Heart right ventricle (tissue), 16 donors: ENCODE results near the gene GNG12. TPM values are rescaled to one million over a fixed set of nuclear protein-coding genes. Genes with fewer than 3 reads are reported as not detected.

Experiments used
- ATAC-seq, 8 donors: fragments of 200-7000 bp; cut with Tn5 transposase; one replicate each; pipeline ENCODE4 v1.9.1; 2020; ENCODE audit warnings: mild to moderate bottlenecking in 8 of 8, moderate library complexity in 8 of 8, moderate number of reproducible peaks in 1 of 8
- DNase-seq, 2 donors: peaks; one replicate each; pipeline ENCODE4 v3.0.0-alpha.2; 2020
- H3K27ac ChIP-seq, 10 donors: fragments of 200-600 bp; sonication (generic) in 2 of 10; one replicate each; pipeline versions ENCODE4 v1.5.0 to v1.8.0; 2020 to 2022; ENCODE audit warnings: mild to moderate bottlenecking in 3 of 10
- H3K27me3 ChIP-seq, 7 donors: fragments of 200-600 bp; one replicate each; pipeline ENCODE4 v1.8.0; 2021 to 2022; ENCODE audit warnings: mild to moderate bottlenecking in 2 of 7
- H3K36me3 ChIP-seq, 9 donors: fragments of 200-600 bp; sonication (generic) in 1 of 9; one replicate each; pipeline versions ENCODE4 v1.5.0 to v1.8.0; 2020 to 2022; ENCODE audit warnings: mild to moderate bottlenecking in 2 of 9
- H3K4me1 ChIP-seq, 9 donors: fragments of 200-600 bp; sonication (generic) in 1 of 9; one replicate each; pipeline versions ENCODE4 v1.5.0 to v1.8.0; 2020 to 2022; ENCODE audit warnings: mild to moderate bottlenecking in 4 of 9
- H3K4me3 ChIP-seq, 10 donors: fragments of 200-600 bp; sonication (generic) in 2 of 10; one replicate each; pipeline versions ENCODE4 v1.5.0 to v1.8.0; 2020 to 2022; ENCODE audit warnings: mild to moderate bottlenecking in 7 of 10, moderate library complexity in 2 of 10
- H3K9me3 ChIP-seq, 11 donors: fragments of 200-600 bp in 10 of 11; sonication (generic) in 2 of 11; one replicate each; pipeline versions ENCODE4 v1.5.0 to v1.8.0; 2013 to 2022; ENCODE audit warnings: mild to moderate bottlenecking in 2 of 11, control low read depth in 1 of 11, moderate library complexity in 1 of 11
- CTCF ChIP-seq, 9 donors: fragments of 200-600 bp; sonication (generic) in 2 of 9; IDR thresholded peaks; one replicate each; pipeline versions ENCODE4 v1.5.0 to v1.8.0; 2021 to 2022; ENCODE audit warnings: antibody characterized with exemption in 9 of 9, mild to moderate bottlenecking in 5 of 9, moderate library complexity in 1 of 9
- WGBS, 2 donors: extraction: QIAGEN DNeasy Blood & Tissue Kit; methylation state at CpG; one replicate each; pipeline ENCODE4 v1.1.7; 2013; ENCODE audit warnings: inconsistent platforms in 1 of 2; 5-methylcytosine and 5-hydroxymethylcytosine counted together
- intact Hi-C, 10 donors: fragments of 100-400 bp; cut with DNase I; formaldehyde crosslinking; loops; one replicate each; pipeline versions ENCODE4 v1.11.1 to v1.14.2; 2022
- polyA plus RNA-seq, 2 donors: library from polyadenylated mRNA; stranded (reverse); fragments of 200-250 nt; gene quantifications; one replicate each; pipeline ENCODE4 v1.2.3, GENCODE V29; 2013
- total RNA-seq, 10 donors: library from RNA; stranded (reverse); fragmentation: NEBNext Ultra II Directional in 3 of 10; extraction: Animal tissue kit (Norgen Biotek cat#: 25700) in 3 of 10; gene quantifications; one replicate each; pipeline versions ENCODE4 v1.2.1 to v1.2.4, GENCODE V29; 2021 to 2023
- donor health status: Arrhythmogenic right ventricular cardiomyopathy.
- donor health status: ischemic (EF 13 %, LVEDD 7.1; RV severe dilation, severe dysfunction).
- donor health status: healthy with polysubstance abuse.
- donor health status: DM: no; HTN: yes; CAD: no.
- donor health status: DM: no; HTN: no; CAD: no.
- donor health status: ischemic (EF 25% LVEDD 6.9; RV normal size, moderate dysfunction).
- donor health status: ischemic (EF 25% LVEDD 5.7; RV mildly dilated, moderate dysfunction).
- donor health status: healthy.
- donor health status: DM: yes; HTN: yes; CAD: no.
- donor health status: Ischemic cardiomyopathy.
- donor health status: ischemic (EF 35%, LVEDD 5.7; RV mildly dilated, moderate dysfunction).
- donor health status: nonischemic (EF 11% LVEDD 7.7; RV severe dilation, severe dysfunction).
- donor health status: DM: yes; HTN: yes; CAD: no.
- donor health status: PGD.
- donor health status: ischemic (EF 29% LVEDD 5.4; RV normal size, mild dysfunction).
- donor health status: nonischemic (EF 23%, LVEDD 6.1; RV moderate dilation, normal function).

Gene GNG12
- total and polyA plus RNA-seq, 12 donors: 8.5 to 49.4 (median 34.5) TPM

GRCh38 chr1:67790201-67790692 is 43.0 kb downstream of the GNG12 start:
- no peak for DNase-seq
- Histone ChIP-seq H3K9me3 (no peaks in the 10 kb centered on the region), H3K4me3 (no peak overlapping the region), H3K4me1 (peaks cover 0 to 72% (median 47%) of the 10 kb centered on the region in 9 donors), H3K27me3 (no peaks in the 10 kb centered on the region), H3K36me3 (no peaks in the 10 kb centered on the region), H3K27ac (no peak overlapping the region)
- 86 to 89% methylated on average over 7 of the region's 7 CpGs for WGBS, 2 donors
- TF ChIP-seq CTCF (IDR thresholded peaks at IDR 0.05): no peak
- intact Hi-C loops: no loop called here
- ATAC-seq: no peak

- intact Hi-C loops: no loop called here
- Histone ChIP-seq H3K4me3 (no peak overlapping the region), H3K4me1 (peaks cover 0 to 79% (median 50%) of the 10 kb centered on the region in 9 donors), H3K36me3 (no peaks in the 10 kb centered on the region), H3K27me3 (no peaks in the 10 kb centered on the region), H3K27ac (no peak overlapping the region), H3K9me3 (no peaks in the 10 kb centered on the region)
- WGBS, 2 donors: 86 to 90% methylated on average over 6 of the region's 6 CpGs
- TF ChIP-seq CTCF (IDR thresholded peaks at IDR 0.05): no peak
- no peak for ATAC-seq
- DNase-seq: no peak
Observed at GRCh38 chr1:67789551-67789950, 43.7 kb downstream of the GNG12 start.

- no peak for TF ChIP-seq CTCF (IDR thresholded peaks at IDR 0.05)
- WGBS, 2 donors: 89 to 92% methylated on average over 7 of the region's 7 CpGs
- Histone ChIP-seq H3K36me3 (no peaks in the 10 kb centered on the region), H3K9me3 (no peaks in the 10 kb centered on the region), H3K27ac (no peak overlapping the region), H3K4me3 (no peak overlapping the region), H3K27me3 (no peaks in the 10 kb centered on the region), H3K4me1 (peaks cover 0 to 74% (median 50%) of the 10 kb centered on the region in 9 donors)
- intact Hi-C loops: no loop called here
- DNase-seq (no peak), ATAC-seq (no peak)
Observed at GRCh38 chr1:67788904-67789303, 44.4 kb downstream of the GNG12 start.

GRCh38 chr1:67788238-67788790 is 45.0 kb downstream of the GNG12 start:
- H3K4me3 ChIP-seq: no peak overlapping the region
- peaks cover 0 to 69% (median 47%) of the 10 kb centered on the region in 9 donors for H3K4me1 ChIP-seq
- ATAC-seq (no peak), DNase-seq (no peak)
- no peaks in the 10 kb centered on the region for H3K27me3 ChIP-seq
- intact Hi-C loops: no loop called here
- H3K27ac ChIP-seq: no peak overlapping the region
- H3K36me3 ChIP-seq: no peaks in the 10 kb centered on the region
- 55 to 57% methylated on average over 5 of the region's 5 CpGs for WGBS, 2 donors
- TF ChIP-seq CTCF (IDR thresholded peaks at IDR 0.05): no peak
- H3K9me3 ChIP-seq: no peaks in the 10 kb centered on the region
